Ovary (tissue), 3 donors: ENCODE data around the gene C19orf12.

Source experiments
- POLR2A ChIP-seq: fragments of 450-650 bp; IDR thresholded peaks from one replicate; pipeline ENCODE4 v1.6.1; 2017; ENCODE audit warnings: antibody characterized with exemption, mild to moderate bottlenecking, moderate library complexity
- TF ChIP-seq, protein P1 (sequence below), 3 donors: fragments of 450-650 bp in 2 of 3; fragments of 200-600 bp in 1 of 3; IDR thresholded peaks; one replicate each; pipeline versions ENCODE4 v1.5.1 to v1.8.0; 2016 to 2022; ENCODE audit warnings: antibody characterized with exemption in 3 of 3, mild to moderate bottlenecking in 1 of 3
- donor health status: DM: no; HTN: no; CAD: no.

DNA sequence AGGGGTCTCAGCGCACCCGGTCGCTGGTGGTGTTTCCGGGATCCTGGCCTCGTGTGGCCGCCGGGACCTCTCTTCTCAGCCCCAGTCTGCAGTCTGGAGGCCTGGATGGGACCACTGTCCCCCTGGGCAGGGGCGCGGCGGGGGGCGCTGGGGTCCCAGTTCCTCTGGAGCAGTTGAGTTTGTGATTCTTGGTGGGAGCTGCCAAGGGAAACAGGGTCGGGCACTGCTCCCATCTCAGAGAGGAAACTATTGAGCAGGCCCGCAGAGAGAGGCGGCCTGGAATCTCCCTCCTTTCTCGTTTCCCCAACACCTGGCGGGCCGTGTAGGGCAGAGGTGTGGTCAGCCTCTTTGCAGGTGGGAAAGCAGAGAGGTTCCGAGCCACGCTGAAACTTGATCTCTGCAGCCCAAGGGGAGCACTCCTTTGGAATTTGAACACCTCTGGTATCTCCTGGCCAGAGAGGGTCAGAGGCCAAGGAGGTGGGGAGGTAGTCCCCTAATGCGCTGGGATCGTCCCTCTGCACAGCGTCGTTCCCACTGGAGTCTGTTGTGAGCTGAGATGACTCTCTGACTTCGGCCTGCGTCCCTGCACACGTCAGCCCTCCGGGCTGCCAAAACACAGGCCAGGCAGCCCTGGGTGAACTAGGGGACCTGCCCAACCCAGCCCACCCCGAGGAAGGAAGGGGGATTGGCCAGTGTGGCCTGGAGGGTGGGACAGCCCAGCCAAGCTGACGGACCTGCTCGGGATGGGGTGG lies 49.1 kb downstream of the C19orf12 start:
- TF ChIP-seq, protein P1, sequence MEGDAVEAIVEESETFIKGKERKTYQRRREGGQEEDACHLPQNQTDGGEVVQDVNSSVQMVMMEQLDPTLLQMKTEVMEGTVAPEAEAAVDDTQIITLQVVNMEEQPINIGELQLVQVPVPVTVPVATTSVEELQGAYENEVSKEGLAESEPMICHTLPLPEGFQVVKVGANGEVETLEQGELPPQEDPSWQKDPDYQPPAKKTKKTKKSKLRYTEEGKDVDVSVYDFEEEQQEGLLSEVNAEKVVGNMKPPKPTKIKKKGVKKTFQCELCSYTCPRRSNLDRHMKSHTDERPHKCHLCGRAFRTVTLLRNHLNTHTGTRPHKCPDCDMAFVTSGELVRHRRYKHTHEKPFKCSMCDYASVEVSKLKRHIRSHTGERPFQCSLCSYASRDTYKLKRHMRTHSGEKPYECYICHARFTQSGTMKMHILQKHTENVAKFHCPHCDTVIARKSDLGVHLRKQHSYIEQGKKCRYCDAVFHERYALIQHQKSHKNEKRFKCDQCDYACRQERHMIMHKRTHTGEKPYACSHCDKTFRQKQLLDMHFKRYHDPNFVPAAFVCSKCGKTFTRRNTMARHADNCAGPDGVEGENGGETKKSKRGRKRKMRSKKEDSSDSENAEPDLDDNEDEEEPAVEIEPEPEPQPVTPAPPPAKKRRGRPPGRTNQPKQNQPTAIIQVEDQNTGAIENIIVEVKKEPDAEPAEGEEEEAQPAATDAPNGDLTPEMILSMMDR (IDR thresholded peaks at IDR 0.05): no peak
- TF ChIP-seq POLR2A: no peak
